DMS53 (cell line): Measurements from ENCODE around the gene RPL32.
"Not testable (repeated sequence)": the region's sequence is repeated elsewhere in the genome, so short reads cannot be mapped to it uniquely, and the experiment has no call there.

Experiments used
- DNase-seq: peaks from one replicate; lab custom pipeline; 2025; lab: John Stamatoyannopoulos, UW

Gene RPL32

DNA sequence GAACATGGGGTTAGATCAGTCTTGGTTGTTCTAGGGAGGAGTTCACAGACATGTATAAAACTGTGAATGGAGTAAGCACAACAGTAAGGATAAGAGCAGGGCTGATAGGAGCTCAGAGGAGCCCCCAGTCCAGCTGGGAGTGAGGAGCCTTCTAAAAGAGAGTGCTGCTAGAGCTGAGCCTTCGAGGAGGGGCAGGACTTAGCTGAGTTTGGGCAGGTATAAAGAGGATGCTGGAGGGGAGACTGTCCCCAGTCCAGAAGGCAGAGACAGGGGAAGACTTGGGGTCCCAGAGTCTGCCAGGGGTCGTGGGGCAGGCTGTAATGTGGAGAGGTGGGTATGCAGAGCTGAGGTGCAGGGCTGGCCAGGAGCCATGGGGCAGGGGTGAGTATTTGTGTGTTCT lies 32.8 kb downstream of the RPL32 start:
- no peak for DNase-seq

DNA sequence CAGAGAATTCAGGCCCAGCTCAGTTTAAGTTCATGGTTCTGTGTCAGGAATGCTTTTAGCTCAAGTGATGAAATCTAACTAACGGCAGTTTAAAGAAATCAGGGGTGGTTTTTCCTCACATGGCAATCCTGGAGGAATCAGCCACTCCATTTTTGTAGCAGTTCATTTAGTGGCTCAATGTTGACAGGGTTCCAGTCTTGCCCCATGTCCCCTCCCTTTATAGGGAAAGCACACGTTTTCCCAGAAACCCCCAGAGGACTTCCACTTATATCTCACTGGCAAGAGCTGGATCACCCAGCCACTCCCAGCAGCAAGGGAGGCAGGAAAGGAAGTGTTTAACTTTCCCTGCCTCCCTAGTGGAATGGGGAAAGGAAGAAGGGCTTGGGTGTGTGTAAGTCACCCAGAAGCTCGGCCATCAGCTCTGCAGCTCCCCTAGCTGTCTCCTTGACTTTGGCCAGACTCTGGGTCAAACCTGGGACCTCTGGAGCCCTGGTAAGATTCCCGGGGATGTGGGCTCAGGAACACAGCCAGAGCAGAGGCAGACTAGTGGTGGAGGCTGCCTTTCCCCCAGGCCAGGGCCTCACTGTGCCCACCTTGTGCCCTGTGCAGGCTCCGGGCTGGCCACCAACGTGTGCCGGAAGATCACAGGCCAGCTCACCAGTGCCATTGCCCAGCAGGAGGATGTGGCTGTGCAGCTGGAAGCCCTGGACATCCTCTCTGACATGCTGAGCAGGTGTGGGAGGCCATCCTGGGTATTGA lies 33.6 kb downstream of the RPL32 start:
- no peak for DNase-seq

DNA sequence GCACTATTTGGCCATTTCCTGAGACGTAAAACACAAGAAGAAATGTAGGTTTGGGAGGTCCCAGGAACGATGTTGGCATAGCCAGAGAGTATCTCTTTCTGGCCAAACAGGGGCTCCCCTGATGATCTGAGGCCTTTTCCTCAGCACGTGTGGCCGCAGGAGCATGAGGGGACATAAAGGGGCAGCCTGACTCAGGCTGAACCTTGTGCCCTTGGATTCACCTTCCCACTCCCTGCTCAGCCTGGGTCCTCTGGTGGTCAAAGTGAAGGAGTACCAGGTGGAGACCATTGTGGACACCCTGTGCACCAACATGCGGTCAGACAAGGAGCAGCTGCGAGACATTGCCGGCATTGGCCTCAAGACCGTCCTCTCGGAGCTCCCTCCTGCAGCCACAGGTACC lies 34.3 kb downstream of the RPL32 start:
- DNase-seq, result no peak

DNA sequence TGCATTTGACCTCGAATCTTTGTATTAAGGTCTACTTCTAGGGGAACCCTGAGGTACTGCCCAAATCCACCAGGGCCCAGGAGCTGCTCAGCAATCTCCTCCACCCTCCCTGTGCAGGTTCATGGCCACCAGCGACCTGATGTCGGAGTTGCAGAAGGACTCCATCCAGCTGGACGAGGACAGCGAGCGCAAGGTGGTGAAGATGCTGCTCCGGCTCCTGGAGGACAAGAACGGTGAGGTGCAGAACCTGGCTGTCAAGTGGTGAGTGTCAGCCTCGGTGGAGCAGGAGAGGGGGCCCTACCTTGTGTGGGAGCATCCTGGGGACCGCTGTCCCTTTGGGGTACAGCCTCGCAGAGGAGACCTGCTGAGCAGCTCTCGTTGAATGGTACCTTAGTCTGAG lies 38.0 kb downstream of the RPL32 start:
- DNase-seq, result no peak

DNA sequence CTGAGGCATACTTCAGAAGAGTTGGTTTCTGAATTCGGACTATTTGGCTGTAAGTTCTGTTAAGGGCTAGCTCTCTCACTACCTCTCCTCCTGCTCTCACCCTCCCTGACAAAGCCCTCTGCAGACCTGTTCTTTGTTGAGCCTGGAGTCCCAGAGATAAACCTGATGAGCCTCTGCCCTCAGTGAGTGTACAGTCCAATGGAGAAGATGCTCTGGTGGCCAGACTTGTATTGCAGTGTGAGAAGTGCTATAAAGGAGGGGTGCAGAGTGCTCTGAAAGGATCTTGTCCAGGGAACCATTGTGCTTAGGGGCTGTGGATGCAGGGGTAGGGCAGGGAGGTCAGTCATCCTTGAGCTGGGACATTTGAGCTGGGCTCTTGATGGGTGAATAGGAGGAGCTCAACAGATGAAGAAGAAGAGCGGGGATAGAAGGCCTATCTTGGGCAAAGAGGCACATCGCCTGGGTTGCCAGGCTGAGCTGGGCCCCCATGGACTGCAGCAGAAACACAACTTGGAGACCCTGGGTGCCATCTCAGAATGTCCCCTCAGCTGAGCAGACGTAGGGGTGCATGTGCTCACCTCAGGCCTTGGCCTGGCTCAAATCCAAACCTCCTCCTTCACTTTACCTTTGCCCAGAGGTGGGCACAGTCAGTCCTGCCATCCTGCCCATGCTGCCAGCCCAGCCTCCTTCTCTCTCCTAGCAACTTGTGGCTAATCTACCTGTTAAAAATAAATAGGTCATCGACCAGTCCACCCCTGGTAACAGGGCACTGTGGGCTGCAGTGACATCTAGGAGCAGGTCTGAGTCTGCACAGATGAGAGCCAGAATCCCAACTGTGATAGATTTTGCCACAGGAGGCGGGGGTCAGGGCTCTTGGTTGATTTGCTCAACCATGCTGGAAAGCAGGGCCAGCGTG lies 41.6 kb downstream of the RPL32 start:
- no peak for DNase-seq

DNA sequence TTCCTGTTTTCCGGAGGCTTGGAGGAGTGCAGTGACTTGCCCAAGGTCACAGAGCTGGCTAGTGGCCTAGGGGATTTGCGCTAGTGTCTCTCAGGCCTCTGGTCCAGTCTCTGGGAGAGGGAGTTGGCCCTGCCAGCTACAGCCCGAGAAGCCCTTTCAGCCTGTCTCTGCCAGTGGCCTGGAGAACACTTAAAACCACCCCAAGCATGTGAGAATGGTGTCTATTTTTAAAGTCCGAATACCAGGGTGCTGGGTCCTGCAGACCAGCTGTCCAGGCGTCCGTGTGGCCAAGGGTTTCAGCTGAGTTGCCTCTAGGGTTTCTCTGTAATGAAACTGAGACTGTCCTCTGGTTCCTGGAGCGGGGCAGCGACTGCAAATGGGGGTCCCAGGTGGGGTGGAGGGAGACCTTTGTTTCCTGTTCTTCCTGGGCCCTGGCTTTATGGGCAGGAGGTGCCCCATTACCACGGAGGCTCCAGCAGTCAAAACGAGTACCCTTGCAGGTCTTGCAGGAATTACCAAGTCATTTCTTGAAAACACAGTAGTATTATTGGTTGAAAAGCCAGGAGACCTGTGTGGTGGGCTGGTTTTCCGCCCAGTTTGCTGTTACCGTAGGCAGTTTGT lies 42.7 kb downstream of the RPL32 start:
- no peak for DNase-seq

DNA sequence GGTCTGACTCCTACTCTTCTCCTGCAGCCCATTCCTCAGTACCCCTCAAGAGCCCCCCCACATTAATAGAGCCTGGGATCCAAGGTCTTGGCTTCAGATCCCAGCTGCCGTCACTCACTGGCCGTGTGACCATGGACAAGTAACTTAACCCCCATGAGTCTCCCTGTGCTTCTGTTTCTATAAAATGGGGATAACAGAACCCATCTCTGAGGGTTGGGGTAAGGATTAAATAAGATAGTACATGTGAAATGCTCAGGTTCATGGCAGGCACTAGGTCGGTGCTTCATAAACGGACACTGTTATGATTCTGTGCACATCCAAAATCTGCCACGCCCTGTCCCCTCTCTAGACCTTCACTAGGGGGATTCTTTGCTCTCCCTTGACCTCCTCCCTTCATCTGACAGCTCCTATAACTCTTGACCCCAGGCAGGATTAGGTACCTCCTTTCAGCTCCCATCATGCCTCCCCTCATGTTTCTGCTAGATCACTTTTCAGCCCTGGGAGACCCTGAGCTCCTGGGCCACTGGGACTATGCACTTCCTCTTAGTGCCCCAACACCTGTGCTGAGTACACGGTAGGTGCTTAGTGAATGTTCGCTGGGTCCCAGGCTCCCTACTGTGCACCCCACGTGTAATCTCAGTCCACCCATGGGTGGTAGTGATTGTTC lies 43.3 kb downstream of the RPL32 start:
- DNase-seq, result no peak

DNA sequence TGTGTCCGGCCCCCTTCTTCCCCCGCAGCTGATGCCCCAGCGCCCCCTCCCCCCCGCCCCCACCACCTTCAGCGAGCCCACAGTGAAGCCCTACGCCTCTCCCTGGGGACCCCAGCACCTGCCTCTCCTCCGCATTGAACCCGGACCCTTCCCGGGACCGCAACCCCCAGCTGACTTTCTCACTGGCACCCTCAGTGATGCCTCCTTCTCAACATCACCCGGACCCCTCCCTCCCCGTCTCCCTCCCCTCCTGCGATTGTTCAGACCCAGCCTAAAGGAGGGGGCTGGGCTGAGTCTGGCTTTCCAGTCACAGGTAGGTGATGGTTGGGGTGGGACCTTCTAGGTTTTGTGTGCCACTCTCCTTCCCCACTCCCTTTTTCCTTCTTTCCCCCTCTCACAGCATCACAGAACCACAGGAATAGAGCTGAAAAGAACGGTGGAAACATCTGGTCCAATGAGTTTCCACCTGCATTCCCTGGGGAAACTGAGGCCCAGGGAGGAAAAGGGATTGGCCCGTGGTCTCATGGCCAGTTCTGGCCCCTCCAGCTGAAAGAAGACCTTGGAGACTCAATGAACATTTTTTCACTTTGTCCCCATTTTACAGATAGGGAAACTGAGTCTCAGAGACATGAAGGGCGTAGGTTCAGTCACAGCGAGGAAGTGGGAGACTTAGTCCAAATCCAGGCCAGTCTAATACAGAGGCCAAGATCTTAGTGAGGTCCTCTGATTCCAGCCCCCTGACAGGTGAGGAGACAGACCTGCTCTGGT lies 44.1 kb downstream of the RPL32 start:
- DNase-seq, result no peak

DNA sequence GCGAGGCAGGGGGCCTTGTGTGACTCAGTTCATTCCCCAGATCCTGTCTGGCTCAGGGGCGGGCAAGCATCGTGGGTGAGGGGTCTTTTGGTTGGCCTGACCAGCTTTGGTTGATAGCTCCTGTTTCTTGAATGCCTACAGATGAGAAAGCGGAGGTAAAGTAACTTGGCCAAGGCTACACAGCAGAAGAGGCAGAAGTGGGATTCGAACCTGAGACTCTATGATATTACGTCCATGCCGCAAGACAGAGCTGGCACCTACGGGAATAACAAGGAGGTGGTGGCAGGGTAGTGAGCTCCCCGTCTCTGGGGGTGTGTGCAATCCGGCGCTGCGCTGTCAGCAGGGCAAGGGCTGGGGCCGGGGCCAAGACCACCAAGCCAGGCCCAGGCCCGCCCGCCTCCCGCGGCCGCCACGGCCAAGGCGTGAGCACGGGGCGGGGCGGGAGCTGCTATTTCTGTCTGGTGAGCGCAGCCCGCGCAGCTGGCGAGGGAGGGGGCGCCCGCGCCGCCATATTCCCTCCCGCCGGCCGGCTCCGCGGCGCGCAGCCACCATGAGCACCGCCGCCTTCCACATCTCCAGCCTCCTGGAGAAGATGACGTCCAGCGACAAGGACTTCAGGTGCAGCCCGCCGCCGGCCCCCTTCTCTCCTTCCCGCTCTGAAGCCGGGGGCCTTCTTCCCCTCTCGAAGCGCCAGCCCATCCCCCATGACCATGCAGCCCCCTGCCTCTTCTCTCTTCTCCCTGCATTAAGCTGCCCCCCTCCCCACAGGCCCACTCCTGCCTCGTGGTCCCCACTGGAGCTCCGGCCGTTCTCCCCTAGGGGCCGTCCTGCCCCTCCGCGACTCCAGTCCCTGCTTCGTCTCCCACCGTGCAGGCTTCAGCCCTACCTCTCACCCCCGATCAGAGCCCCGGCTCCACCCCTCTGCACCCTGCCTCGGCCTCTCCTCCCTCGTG lies 44.9 kb downstream of the RPL32 start, which contains the start of gene CAND2:
Gene CAND2 (plus strand): TSS at position 510 of the 953 bp plus-strand sequence. CDS start 41 bp downstream, at position 551.
- peak; percentile 38 for DNase-seq

DNA sequence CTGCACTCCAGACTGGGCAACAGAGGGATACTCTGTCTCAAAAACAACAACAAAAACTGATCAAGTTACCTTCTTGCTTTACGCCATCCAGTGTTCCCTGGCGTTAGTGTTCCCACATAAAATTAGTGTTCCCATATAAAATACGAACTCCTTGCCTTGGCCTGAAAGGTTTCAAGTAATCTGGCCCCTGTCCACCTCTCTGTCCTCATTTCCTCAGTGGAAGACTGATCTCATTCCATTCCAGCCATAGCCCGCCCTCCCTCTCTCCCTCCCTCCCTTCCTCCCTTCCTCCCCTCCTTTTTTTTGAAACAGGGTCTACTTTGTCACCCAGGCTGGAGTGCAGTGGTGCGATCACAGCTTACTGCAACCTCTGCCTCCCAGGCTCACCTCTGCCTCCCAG lies 47.7 kb downstream of the RPL32 start:
- no peak for DNase-seq

DNA sequence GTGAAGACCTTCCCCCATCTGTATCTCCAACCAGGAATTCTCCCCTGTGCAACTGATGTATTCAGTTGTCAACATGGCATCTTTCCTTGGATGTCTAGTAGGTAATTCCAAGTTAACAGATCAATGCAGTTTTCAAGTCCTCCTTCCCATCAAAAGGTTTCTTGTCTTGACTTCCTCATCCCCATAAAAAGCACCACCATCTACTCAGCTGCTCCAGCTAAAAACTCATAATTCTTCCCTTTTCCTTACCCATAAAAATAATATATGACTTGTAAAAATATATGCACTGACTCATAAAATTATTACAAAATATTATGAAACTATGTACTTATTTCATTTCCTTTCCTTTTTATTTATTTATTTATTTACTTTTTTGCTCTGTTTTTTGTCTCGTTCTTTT lies 49.9 kb downstream of the RPL32 start:
- no peak for DNase-seq

DNA sequence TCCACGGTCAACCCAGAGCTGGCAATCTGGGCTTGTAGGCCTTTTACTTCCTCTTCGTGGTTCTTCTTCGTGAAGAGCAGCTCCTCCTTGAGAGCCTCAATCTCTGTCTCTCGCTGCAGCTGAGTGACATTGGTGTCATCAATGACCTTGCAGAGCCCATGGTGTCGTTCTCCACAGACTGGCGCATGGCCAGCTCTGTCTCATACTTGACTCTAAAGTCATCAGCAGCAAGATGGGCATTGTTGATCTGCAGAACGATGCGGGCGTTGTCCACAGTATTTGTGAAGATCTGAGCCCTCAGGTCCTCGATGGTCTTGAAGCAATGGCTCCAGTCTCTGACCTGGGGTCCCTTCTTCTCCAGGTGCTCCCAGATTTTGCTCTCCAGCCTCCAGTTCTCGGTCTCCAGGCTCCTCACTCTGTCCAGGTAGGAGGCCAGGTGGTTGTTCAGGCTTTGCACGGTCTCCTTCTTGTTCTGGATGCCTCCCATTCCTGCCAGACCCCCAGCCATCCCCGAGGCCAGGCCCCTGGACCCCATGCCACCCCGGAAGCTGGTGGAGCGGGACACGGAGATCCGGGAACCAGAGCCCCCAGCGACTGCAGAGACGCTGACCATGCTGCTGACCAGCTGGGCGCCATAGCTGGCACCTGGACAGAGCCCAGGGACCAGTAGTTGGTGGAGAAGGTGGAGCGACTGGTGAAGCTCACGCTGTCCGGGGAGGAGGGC lies 53.2 kb downstream of the RPL32 start:
- DNase-seq, result not testable (repeated sequence)

DNA sequence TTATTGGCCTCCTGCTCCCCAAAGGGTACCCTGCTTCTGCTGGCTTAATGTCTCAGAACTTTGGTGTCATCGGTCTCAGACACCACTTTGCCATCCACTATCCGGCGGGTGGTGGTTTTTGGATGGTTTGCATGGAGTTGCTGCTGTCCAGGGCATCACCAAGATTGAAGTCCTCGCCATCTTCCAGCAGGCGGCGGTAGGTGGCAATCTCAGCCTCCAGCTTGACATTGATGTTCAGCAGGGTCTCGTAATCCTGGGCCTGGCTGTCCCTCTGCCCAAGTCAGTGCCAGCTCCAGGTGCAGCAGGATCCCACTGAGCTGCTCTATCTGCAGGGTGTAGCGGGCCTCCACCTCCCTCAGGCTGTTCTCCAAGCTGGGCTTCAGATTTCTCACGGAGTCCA lies 54.0 kb downstream of the RPL32 start:
- peak; percentile 49 for DNase-seq

DNA sequence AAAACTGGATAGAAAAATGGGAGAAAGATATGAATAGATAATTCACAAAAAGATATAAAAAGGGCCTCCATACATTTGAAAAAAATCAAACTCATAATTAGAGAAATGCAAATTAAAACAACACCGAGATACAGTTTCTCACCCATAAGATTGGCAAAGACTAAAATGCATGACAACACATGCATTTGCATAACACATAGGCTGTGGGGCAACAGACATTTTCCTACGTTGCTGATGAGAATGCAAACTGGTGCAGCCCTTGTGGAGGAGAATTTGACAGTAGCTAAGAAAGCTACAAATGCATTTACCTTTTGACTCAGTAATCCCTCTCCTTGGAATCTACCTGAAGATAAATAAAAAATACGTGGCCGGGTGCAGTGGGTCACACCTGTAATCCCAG lies 56.3 kb downstream of the RPL32 start:
- no peak for DNase-seq
